ENCODE results near the gene MS4A15.
"Not testable (repeated sequence)": the region's sequence is repeated elsewhere in the genome, so short reads cannot be mapped to it uniquely, and the experiment has no call there.

MS4A15 gene

GRCh38 chr11:60754887-60755286, 1.8 kb upstream of the MS4A15 start:
- DNase-seq (ENCODE audit: low read depth): no peak

DNA sequence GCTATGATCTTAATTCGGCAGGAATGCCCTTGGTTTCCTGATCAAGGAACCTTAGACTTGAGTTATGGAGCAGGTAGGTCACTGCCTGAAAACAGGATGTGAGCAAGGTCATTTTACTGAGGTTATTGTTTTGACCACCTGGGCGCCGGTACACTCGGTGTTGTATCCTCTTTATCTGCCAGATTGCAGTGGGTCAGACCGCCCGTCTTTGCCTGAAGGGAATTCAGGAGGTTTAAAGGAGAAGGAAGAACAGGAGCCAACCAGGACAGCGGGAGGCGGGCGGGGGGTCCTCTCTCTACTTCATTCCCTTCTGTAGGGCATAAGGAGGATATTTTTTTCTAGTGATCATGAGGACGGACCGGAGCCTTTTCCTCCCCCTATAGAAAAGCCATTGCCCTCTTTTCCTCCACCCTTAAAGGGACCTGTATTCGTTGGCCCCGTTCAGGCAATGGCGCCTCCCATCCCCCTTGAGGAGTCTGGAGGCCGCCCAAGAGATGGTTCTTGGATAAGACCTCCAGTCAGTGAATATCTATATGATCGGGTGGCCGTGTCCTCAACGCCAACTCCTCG, 649 bp downstream of the MS4A15 start:
- DNase-seq (ENCODE audit: low read depth): no peak

GRCh38 chr11:60758671-60759070, 2.0 kb downstream of the MS4A15 start:
- DNase-seq (ENCODE audit: low read depth): not testable (repeated sequence)

GRCh38 chr11:60759438-60760225, 3.0 kb downstream of the MS4A15 start:
- DNase-seq (ENCODE audit: low read depth): not testable (repeated sequence)

GRCh38 chr11:60761436-60762190, 4.9 kb downstream of the MS4A15 start:
- no peak for DNase-seq (ENCODE audit: low read depth)

DNA sequence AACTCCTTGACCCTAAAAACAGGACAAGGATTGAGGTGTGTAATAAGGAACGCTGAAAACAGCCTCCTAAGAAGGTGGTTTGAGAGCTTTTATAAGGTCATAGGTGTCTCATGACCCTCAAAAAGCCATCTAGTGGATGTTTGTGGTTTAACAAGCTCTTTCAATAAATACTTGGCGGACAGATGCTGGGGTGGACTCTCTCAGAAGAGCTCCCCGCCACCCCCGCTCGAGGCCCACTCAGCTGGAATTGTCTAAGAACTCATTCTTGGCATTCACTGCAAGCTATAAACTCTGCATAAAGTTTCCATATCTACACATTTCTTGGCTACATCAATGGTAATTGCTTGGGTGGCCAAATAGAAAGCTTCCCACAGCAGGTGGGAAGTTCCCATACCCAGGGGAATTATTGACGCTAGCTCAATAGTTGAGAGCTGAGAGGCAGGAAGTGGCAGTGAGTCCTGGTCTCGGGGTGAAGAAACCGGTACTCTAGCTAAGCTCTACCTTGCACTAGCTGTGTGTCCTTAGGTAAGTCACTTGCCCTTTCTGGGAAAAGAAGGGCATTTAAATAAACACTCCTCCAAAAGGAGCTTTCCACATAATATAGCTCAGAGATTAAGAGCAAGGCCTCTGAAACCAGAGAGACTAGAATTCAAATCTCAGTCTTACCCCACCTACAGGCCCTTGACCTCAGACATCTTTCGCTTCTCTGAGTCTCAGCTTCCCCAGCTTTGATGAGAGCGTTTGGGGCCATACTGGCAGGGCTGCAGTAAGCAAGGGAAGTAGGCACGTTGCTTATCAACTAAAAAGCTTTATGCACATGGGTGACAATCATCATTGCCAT, 6.4 kb downstream of the MS4A15 start:
- no peak for DNase-seq (ENCODE audit: low read depth)

- DNase-seq (ENCODE audit: low read depth): no peak
Measured at GRCh38 chr11:60763692-60764369, 7.2 kb downstream of the MS4A15 start.

DNA sequence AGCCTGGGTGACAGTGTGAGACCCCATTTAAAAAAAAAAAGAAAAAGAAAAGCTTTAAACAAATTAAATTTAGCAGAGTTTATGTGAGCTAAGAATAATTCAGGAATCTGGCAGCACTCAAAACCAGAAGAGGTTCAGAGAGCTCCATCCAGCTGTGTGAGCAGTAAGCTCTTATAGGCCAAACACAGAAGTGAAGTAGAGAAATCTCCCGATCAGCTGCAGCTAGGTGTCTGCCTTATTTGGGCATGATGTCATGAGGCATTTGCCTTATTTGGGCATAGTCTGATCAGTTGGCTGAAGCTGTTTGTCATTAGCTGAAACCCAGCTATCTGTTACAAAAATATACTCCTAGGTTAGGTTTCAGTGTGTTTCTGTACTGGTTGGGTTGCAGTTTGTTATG, 8.2 kb downstream of the MS4A15 start:
- no peak for DNase-seq (ENCODE audit: low read depth)

DNA sequence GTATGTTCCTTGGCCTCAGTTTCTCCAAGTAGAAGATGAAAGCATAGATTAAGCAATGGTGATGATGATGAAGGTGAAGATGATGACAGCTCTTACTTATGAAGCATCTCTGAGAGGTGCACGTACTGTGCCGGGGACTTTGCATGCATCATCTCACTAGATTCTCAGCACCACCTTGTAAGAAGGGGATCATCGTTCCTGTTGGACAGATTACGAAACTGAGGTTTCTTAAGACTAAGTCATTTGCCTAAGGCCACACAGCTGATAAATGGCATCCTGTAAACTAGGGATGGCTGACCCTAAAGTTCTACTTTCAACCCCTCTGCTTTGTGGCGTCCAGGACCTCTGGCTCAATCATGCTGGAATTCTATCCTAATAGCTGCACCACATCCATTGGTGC, 8.7 kb downstream of the MS4A15 start:
- no peak for DNase-seq (ENCODE audit: low read depth)

DNA sequence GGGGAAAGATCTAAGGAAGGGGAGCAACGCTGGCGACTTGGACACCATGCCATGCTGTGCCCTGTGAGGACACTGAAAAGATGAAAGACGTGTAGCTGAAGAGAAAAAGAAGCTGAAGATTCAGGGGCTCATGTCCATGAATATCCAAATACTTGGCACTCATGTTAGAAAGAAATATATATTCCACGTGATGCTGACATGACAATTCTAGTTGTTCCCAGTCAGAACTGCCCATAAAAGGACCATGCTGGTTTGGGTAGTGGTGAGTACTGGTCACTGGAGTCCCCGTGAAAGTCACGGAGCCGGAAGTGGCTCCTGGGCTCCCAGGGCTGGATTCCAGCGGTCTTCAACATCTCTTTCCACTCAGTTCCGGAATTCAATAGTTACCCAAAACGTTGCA, 9.9 kb downstream of the MS4A15 start:
- DNase-seq (ENCODE audit: low read depth): no peak

DNA sequence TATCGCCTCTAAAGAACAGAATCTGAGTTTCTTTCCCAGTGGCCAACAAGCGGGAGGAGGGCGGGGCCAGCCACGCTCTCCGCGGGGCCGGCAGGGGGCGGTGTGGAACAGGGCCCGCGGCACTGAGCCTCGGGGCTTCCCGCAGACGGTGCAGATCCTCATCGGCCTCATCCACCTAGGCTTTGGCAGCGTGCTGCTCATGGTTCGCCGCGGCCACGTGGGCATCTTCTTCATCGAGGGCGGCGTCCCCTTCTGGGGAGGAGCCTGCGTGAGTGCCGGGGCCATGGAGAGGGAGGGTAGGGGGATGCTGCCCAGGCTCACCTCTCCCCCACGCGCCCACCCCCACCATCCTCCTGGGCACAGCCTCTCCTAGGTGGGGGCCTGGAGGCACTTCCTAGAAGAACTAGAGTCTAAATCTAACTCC, 10.7 kb downstream of the MS4A15 start:
- DNase-seq (ENCODE audit: low read depth): no peak

DNA sequence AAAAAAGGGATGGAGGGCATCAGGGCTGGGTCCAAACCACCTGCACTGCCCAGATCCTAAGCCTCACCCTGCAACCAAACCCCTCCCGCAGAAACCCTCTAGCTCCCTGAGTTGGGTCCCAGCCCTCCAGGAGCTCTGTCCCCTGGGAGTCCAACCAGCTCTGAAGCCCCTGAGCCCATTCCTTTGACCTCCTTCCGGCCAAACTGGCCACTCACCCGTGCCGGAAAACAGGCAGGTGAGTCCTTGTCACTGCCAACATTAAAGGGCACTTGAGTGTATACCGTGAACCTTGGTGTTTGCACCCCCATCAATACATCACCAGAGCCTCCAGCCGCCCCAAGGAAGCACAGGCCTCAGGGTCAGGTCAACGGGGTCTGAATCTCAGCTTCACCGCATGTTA, 11.5 kb downstream of the MS4A15 start:
- no peak for DNase-seq (ENCODE audit: low read depth)

DNA sequence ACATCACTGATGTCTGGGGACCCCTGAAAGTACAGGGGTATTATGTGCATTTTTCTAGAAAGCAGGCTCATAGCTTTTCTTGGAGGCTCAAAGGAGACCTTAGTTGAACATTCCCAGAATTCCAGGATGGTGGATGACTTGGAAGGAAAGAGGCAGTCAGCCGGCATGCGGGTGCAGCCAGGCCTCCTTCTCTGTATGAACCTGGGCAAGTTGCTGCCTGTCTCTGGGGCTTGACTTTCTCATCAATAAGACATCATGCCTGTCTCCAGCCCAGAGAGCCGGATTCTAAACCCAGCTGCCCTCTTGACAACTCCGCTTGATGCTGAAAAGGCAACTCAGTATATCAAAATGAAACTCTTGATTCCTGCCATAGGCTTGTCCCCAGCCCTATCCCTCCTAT, 12.6 kb downstream of the MS4A15 start:
- no peak for DNase-seq (ENCODE audit: low read depth)

GRCh38 chr11:60769811-60770210, 13.1 kb downstream of the MS4A15 start:
- no peak for DNase-seq (ENCODE audit: low read depth)

DNA sequence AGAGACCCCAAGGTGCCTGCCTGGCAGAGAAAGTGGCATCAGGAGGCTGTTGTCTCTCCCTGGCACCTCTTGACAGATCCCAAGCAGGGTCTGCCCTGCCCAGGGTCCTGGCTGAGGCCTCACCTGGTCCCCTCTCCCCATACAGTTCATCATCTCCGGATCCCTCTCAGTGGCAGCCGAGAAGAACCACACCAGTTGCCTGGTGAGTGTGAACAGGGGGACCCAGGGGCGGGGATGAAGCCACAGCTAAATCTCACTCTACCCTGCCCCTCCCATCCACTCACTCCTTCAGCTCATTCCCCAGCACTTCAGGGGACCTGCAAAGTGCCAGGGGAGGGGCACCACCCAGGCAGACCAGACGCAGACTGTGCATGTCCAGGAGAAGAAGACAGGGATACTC, 14.5 kb downstream of the MS4A15 start:
- no peak for DNase-seq (ENCODE audit: low read depth)

DNA sequence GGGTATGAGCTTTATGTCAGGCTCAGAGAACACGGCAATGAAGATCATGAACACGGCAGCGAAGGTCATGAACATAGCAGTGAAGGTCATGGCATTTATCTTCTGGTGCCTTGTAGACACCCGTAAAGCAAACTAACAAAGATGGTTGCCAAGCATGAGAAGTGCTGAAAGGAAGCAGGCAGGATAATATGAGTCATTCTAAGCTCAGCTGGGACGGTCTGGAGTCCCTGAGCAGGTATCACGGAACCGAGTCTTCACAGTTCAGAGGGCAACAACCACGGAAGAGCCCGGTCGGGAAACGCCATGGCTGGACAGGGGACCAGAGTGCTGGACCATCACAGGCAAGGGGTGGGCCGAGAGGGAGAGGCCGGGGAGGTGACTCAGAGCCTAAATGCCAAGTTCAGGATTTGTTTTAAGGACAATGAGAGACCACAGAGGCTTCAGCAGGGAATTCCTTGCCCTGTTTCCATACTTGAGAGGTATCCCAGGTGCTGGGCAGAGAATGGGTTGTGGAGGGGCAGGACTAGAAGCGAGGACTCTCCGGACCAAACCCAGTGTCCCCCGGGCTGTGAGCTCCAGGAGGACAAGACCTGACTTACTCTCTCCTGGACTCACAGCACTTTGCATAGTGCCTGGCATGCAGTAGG, 15.3 kb downstream of the MS4A15 start:
- DNase-seq (ENCODE audit: low read depth): no peak

DNA sequence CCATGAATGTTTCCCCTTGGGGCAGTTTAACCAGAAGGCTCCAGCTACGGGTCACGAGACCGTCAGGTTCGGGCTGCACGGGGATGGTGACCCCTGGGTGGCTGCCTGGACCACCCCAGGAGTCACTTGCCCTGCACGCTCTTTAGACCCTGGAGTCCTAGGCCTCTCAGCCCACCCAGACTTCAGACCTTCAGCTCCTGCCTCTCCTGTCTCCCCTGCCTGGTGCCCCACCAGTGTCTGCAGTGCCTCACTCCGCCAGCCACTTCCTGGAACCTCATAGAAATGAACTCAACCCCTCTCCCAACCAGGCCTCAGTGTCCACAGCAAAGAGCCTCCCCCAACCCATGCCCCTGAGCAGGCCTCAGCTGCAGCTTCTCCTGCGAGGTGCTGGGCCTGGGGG, 16.0 kb downstream of the MS4A15 start:
- no peak for DNase-seq (ENCODE audit: low read depth)

GRCh38 chr11:60774726-60775125, 18.1 kb downstream of the MS4A15 start:
- no peak for DNase-seq (ENCODE audit: low read depth)

DNA sequence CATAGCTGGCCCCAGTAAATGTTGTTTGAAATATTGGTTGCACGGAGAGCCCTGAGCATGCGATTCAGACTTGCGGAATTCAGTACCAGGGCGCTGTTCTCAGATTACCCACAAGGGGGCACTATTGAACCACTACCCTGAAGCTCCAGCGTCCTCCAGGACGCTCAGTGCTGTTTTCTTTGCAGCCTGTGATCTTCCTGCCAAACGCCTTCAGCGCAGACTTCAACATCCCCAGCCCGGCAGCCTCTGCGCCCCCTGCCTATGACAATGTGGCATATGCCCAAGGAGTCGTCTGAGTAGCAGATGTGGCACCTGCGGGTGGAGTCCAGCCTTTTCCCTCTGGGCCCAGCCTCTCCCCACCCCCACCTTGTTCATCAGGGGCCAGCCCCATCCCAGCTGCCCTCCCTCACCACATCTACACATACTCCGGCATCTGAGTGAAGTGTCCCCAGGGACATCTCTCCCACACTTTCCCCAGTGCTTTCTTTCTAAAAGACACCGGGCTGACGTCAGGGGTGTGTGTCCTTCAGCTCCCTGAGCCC, 18.8 kb downstream of the MS4A15 start:
- DNase-seq (ENCODE audit: low read depth): peak; percentile 43

DNA sequence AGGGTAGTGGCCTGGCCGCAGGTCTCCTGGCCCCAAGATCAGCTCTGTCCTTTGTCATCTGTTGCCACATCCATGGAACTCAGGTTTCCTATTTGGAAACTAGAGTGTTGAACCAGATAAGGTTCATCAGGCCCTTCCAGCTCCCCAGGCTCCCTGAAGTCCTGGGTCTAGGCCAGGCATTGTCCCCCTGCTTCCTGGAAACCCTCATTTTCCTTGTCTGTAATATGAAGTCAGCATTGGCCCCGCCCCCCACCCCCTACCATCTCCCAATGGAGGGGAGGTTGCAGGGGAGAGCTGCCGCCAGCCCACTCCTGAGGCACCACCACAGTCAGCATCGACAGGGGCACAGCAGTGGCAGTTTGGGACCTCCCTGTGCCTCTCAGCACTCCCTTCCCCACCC, 19.5 kb downstream of the MS4A15 start:
- DNase-seq (ENCODE audit: low read depth): no peak

GRCh38 chr11:60777106-60777505, 20.4 kb downstream of the MS4A15 start:
- DNase-seq (ENCODE audit: low read depth): no peak

All from T-helper 22 cell (primary cell).